HFFc6 (cell line): ENCODE results near the gene C1orf21. TPM values are rescaled to one million over a fixed set of nuclear protein-coding genes. Genes with fewer than 3 reads are reported as not detected.

Experiments
- DNase-seq: peaks from one replicate; pipeline ENCODE4 v3.0.0-alpha.2; 2018
- H3K27ac Mint-ChIP-seq: 2 replicates; pipeline ENCODE4 v1.8.0; 2020; ENCODE audit warnings: mild to moderate bottlenecking, mixed read lengths
- H3K27me3 Mint-ChIP-seq: 2 replicates; pipeline ENCODE4 v1.8.0; 2021; ENCODE audit warnings: mild to moderate bottlenecking, moderate library complexity, mixed read lengths; ENCODE audit not compliant: insufficient read depth
- H3K36me3 Mint-ChIP-seq: 2 replicates; pipeline ENCODE4 v1.8.0; 2021; ENCODE audit warnings: low read depth, mixed read lengths
- H3K4me1 Mint-ChIP-seq: 2 replicates; pipeline ENCODE4 v1.8.0; 2020; ENCODE audit warnings: low read depth, mixed read lengths
- H3K4me3 Mint-ChIP-seq: 2 replicates; pipeline ENCODE4 v1.8.0; 2020; ENCODE audit warnings: mild to moderate bottlenecking, moderate library complexity, mixed read lengths
- H3K9me3 Mint-ChIP-seq: 2 replicates; pipeline ENCODE4 v1.8.0; 2020; ENCODE audit warnings: mild to moderate bottlenecking, mixed read lengths
- total RNA-seq, 6 experiments: library from RNA; stranded (reverse); fragmentation: NEBNext Ultra II Directional; extraction: Animal tissue kit (Norgen Biotek cat#: 25700); gene quantifications; 2 replicates in 1 of 6; 3 replicates in 5 of 6; pipeline ENCODE4 v1.2.3, GENCODE V29; 2021
- TF ChIP-seq, protein P1 (sequence below): fragments of 200-600 bp; sonication (generic); IDR thresholded peaks from 2 replicates; pipeline ENCODE4 v1.5.0; 2021; ENCODE audit warnings: antibody characterized with exemption, mild to moderate bottlenecking

The C1orf21 gene
- total RNA-seq, 6 experiments from 2014 or later = 4.0 to 10.2 (median 8.5) TPM

DNA sequence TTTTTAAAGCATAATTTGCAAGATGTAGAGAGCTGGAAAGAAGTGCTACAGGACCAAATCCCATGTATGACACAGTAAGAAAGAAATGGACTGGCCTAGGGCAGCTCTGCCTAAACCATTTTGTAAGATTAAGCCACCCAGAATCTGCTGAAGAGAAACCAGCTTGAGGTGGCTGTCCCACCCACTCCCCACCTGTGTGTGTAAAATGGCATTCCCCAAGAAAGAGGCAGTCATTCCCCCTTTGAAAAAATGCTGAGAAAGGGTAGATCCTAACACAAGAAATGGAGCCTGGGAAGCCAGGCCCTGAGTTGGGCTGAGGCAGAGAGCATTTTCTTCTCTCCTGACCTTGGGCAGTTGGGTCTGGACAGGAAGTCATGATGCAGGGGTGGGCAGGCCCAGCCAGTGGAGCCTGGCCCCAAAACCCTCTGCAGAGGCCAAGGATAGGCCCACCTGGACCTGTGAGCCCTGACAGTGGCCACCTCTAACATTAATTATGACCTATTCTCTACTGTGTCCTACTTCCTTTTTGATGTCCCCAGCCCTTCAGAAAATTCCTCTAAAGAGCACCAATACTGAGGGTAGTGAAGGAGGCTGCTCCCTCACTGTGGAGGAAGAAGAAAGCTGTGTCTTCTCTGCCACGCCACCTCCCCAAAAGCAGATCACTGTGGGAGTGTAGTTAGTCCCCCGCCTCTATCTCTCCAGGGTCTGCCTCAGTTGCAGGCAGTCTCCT lies 273.8 kb downstream of the C1orf21 start:
- Mint-ChIP-seq H3K4me1 (peaks cover 10% of the 10 kb centered on the region), H3K27me3 (peaks cover 3% of the 10 kb centered on the region; the same call in 1 of the 2 replicates), H3K4me3 (no peak overlapping the region), H3K36me3 (no peaks in the 10 kb centered on the region), H3K9me3 (no peaks in the 10 kb centered on the region), H3K27ac (no peak overlapping the region)
- no peak for DNase-seq
- TF ChIP-seq, protein P1, sequence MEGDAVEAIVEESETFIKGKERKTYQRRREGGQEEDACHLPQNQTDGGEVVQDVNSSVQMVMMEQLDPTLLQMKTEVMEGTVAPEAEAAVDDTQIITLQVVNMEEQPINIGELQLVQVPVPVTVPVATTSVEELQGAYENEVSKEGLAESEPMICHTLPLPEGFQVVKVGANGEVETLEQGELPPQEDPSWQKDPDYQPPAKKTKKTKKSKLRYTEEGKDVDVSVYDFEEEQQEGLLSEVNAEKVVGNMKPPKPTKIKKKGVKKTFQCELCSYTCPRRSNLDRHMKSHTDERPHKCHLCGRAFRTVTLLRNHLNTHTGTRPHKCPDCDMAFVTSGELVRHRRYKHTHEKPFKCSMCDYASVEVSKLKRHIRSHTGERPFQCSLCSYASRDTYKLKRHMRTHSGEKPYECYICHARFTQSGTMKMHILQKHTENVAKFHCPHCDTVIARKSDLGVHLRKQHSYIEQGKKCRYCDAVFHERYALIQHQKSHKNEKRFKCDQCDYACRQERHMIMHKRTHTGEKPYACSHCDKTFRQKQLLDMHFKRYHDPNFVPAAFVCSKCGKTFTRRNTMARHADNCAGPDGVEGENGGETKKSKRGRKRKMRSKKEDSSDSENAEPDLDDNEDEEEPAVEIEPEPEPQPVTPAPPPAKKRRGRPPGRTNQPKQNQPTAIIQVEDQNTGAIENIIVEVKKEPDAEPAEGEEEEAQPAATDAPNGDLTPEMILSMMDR = no peak

DNA sequence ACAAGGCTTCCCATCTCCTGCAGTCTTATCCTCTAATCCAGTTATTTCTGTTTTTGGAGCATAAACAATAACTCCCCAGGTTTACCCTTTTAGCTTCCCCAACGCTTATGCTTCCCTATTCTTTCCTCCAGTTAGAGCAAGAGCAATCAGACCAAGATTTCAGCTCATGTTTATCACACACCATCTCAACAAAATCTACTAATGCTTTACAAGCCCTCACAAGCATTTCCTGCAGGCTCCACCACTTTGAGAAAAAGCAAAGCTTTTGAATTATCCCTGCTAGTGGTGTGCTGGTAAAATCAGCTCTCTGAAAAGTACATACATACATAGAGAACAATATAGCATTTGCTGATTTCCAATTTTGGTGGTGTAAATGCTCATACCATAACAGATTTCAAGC lies 275.0 kb downstream of the C1orf21 start:
- no peaks in the 10 kb centered on the region for H3K36me3 Mint-ChIP-seq
- no peaks in the 10 kb centered on the region for H3K9me3 Mint-ChIP-seq
- TF ChIP-seq, protein P1 = no peak
- peaks cover 3% of the 10 kb centered on the region; the same call in 1 of the 2 replicates for H3K27me3 Mint-ChIP-seq
- H3K4me1 Mint-ChIP-seq = peaks cover 10% of the 10 kb centered on the region
- no peak overlapping the region for H3K4me3 Mint-ChIP-seq
- no peak for DNase-seq
- H3K27ac Mint-ChIP-seq = no peak overlapping the region

DNA sequence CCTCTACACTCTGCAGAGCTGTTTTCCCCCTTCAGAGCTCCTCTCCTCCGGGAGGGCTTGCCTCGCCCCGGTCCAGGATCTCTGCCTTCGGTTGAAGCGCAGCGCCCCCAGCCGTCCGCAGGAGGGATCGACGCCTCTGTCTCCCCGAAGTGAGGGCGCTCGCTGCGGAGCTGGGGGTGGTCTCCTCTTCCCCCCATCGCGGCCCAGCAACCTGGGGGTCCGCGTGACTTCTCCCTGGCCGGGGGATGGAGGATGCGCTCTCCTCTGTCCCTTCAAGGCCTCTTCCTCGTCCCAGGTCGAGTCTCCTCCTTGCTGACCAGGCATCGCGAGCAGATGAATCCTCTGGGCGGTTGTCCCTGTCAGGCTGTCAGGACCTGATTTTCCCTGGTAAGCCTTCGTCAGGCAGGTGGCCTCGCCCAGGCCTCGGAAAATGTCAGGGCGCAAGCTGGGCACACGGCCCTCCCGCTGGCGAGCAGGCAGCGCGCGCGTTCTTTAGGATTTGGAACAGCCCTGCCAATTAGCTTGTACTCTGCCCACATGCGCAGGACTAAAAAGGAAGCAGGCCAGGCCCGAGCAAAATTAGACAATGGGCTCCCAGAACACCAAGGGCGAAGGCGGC lies 277.3 kb downstream of the C1orf21 start:
- peak; percentile 32 for DNase-seq
- TF ChIP-seq, protein P1 = peak; percentile 95
- H3K36me3 Mint-ChIP-seq = no peaks in the 10 kb centered on the region
- peak overlapping the region; percentile 80 for H3K4me3 Mint-ChIP-seq
- peaks cover 3% of the 10 kb centered on the region for H3K27me3 Mint-ChIP-seq
- H3K27ac Mint-ChIP-seq = no peak overlapping the region
- H3K9me3 Mint-ChIP-seq = no peaks in the 10 kb centered on the region
- H3K4me1 Mint-ChIP-seq = peaks cover 10% of the 10 kb centered on the region

DNA sequence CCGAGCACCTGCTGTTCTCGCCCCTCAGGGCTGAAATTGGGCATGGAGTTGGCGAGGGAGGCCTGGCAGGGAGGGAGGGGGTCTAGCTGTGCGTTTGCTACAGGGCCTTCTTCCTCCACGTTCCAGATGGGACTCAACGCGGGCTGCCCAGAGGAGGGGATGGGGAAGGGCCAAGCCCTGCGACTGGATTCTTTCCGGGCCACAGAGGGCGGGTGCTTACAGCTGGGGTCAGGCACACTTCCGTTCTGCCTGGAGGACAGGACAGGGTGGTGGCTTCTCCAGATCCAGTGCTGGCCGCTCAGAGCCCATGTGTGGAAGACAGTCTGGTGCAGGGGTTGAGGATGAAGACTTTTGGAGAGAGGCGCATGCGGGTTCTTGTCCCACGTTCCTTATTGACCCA lies 277.8 kb downstream of the C1orf21 start:
- no peaks in the 10 kb centered on the region for H3K9me3 Mint-ChIP-seq
- H3K27ac Mint-ChIP-seq = no peak overlapping the region
- no peak overlapping the region for H3K4me3 Mint-ChIP-seq
- peaks cover 3% of the 10 kb centered on the region for H3K27me3 Mint-ChIP-seq
- TF ChIP-seq, protein P1 = no peak
- no peaks in the 10 kb centered on the region for H3K36me3 Mint-ChIP-seq
- peaks cover 10% of the 10 kb centered on the region for H3K4me1 Mint-ChIP-seq
- no peak for DNase-seq

DNA sequence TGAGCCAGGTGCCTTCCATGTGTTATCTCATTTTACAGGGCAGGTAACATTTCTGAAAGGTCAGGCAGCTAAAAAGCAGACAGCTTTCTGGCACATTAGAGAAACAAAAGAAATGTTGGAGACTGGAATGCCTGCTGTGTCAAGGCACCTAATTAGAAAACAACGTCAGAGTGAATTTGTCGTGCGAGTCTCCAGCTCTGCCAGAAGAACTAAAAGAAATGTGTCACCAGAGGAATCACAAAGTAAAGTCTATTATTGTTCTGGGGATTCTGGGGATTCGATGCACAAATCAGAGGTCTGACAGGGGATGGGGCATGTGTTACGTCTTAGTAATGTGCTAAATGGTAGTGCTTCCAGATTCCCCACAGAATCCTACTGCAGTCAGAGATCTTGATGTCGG lies 278.5 kb downstream of the C1orf21 start:
- no peak overlapping the region for H3K27ac Mint-ChIP-seq
- H3K27me3 Mint-ChIP-seq = peaks cover 5% of the 10 kb centered on the region
- H3K9me3 Mint-ChIP-seq = no peaks in the 10 kb centered on the region
- TF ChIP-seq, protein P1 = no peak
- no peak for DNase-seq
- no peaks in the 10 kb centered on the region for H3K36me3 Mint-ChIP-seq
- H3K4me1 Mint-ChIP-seq = peaks cover 10% of the 10 kb centered on the region
- H3K4me3 Mint-ChIP-seq = no peak overlapping the region
